Measurements from ENCODE around the gene GPR85.
A peak's percentile ranks its signal among the peaks of the same experiment; 100 is the strongest.
"Not testable (repeated sequence)": the region's sequence is repeated elsewhere in the genome, so short reads cannot be mapped to it uniquely, and the experiment has no call there.

Gene GPR85, protein sequence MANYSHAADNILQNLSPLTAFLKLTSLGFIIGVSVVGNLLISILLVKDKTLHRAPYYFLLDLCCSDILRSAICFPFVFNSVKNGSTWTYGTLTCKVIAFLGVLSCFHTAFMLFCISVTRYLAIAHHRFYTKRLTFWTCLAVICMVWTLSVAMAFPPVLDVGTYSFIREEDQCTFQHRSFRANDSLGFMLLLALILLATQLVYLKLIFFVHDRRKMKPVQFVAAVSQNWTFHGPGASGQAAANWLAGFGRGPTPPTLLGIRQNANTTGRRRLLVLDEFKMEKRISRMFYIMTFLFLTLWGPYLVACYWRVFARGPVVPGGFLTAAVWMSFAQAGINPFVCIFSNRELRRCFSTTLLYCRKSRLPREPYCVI

DNA sequence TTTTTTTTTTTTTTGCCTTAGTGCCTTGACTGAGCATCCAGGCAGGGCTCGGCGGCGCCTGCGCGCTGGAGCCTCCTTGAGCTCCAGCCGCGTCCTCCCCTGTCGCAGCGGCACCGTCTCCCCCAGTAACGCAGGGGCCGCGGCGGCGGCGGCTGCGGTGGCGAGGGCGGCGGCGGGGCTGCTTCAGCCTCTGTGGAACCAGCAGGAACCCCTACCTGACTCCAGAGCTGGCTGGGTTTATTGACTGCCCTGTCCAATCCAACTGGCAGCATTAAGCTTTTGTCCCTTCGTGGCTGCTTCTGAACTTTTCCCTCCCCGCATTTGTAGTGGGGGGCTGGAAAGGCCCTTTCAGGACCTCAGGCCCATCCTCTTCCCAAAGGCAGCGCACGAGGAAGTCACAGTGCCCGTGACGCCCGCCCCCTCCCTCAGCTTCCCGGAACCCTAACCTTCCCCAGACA is at the start of gene GPR85:
GPR85 (minus strand) TSS at position 397 of the 458 bp plus-strand sequence. CDS start 2,106 bp downstream, outside the sequence.
- DNase-seq (ENCODE audit: low read depth) = peak; percentile 0

DNA sequence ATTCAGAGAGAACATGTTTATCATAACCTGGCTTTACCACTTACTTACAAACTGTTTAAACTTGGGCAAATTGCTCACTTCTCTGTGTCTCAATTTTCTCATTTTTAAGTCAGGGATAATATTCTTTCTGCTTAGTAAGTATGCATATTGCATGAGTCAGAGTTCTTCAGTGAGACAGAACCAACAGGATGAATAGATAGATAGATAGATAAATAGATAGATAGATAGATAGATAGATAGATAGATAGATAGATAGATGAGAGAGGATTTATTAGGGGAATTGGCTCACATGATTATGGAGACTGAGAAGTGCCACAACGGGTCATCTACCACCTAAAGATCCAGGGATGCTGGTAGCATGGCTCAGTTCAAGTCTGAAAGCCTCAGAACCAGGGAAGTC is 47.4 kb upstream of the GPR85 start:
- DNase-seq (ENCODE audit: low read depth) = no peak

DNA sequence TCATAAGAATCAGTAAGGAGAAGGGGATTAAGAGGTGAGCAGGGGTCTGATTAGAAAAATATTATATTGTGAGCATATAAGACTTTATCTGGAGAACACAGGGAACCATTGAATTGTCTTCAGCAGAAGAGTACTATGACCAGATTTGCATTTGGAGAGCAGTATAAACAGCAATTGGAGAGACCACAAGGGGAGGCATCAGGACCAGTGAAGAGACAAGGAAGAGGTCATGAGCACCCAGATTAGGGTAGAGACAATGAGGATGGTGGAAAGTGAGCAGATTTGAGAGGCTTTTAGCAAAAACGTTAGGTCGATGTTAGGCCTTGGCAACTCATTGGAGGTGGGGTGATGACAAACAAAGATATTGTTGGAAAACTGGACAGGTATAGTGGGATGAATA is 44.7 kb upstream of the GPR85 start:
- DNase-seq (ENCODE audit: low read depth) = no peak

DNA sequence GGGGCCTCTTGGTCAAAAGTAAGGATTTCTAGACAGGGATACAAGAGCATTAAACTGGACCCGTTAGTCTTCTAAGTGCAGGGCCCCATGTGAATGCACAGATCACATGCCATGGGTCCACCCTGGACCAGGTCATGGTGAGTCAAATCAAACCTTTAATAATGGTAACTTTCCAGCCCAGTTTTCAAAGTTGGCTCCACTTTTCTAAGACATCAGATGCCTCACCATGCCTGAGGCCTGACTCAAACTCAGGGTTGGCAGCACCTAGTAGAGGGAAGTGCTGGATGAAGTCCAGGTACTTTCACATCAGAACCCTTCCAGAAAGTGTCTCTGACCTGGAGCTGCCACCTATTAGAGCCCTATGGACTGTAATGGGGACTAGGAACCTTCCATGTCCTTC is 41.4 kb upstream of the GPR85 start:
- DNase-seq (ENCODE audit: low read depth) = no peak

DNA sequence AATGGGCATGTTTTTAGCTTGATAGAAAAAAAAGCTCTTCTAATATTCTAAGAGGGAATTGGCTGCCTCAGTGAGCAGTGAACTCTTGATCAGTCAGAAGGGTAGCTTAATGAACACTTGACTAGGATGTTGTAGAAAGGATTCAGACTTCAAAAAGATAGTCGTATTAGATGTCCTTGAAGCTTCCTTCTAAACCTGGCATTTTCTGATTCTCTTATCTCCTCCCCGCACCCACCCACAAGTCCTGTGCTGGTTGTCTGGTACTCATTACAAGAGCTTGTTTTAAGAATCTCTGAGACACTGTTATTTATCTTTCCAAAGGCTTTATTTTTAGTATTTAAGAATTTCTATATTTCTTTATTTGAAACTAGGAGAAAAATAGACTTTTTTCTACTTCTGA is 39.1 kb upstream of the GPR85 start:
- no peak for DNase-seq (ENCODE audit: low read depth)

- no peak for DNase-seq (ENCODE audit: low read depth)
Observed at GRCh38 chr7:113122744-113123143, 36.1 kb upstream of the GPR85 start.

- DNase-seq (ENCODE audit: low read depth) = no peak
Observed at GRCh38 chr7:113120647-113121046, 34.0 kb upstream of the GPR85 start.

- no peak for DNase-seq (ENCODE audit: low read depth)
Observed at GRCh38 chr7:113119429-113119828, 32.8 kb upstream of the GPR85 start.

- peak; percentile 71 for DNase-seq (ENCODE audit: low read depth)
Observed at GRCh38 chr7:113118074-113118959, 31.7 kb upstream of the GPR85 start, which contains the start of gene SMIM30. Gene SMIM30, minus strand, starts transcription at chr7:113118554. Its CDS starts 976 bp downstream, at chr7:113117578.

GRCh38 chr7:113117374-113117774 is 30.7 kb upstream of the GPR85 start:
- not testable (repeated sequence) for DNase-seq (ENCODE audit: low read depth)

- no peak for DNase-seq (ENCODE audit: low read depth)
Observed at GRCh38 chr7:113113912-113114311, 27.3 kb upstream of the GPR85 start.

DNA sequence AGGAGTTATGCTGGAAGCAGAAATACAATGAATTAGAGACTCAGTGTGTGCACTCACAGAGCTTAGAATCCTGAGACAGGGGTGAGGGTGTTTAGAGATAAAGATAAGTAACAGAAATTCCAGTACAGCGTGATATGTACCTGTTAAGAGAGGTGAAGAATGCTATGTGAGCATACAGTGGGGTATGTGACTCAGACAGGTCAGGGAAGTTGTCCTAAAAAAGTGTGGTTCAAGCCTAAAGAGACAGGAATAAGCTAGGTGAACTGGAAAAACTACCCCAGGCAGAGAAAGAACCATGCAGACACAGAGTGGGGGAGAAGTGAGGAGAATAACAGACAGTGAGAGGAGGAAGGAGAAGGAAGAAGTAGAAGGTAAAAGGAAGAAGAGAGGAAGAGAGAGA is 23.1 kb upstream of the GPR85 start:
- no peak for DNase-seq (ENCODE audit: low read depth)

DNA sequence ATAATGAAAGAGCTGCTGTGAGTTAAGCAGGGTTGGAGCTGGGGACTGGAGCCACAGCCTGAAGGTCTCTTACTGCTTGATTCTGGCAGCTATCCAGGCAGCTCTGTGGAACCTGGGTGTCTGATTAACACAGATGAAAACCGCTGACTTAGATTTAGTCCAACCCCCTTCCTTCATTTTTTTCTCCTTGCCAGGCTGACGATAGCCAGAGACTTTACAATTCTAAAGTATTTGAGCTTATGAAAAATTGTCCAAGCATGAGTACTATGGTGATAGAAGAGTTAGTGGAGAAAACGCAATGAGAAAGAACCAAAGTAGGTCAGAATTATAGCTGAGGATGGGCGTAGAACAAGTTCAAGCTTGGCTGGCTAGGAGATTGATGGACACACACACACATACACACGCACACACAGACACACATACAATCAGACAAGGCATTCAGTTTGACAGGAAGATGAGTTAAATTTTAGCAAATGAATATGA is 13.5 kb upstream of the GPR85 start:
- no peak for DNase-seq (ENCODE audit: low read depth)

- no peak for DNase-seq (ENCODE audit: low read depth)
Observed at GRCh38 chr7:113099284-113099919, 12.8 kb upstream of the GPR85 start.

GRCh38 chr7:113094517-113095249 is 8.1 kb upstream of the GPR85 start:
- DNase-seq (ENCODE audit: low read depth) = no peak

- no peak for DNase-seq (ENCODE audit: low read depth)
Observed at GRCh38 chr7:113093561-113093960, 6.9 kb upstream of the GPR85 start.

- no peak for DNase-seq (ENCODE audit: low read depth)
Observed at GRCh38 chr7:113092762-113093161, 6.1 kb upstream of the GPR85 start.

DNA sequence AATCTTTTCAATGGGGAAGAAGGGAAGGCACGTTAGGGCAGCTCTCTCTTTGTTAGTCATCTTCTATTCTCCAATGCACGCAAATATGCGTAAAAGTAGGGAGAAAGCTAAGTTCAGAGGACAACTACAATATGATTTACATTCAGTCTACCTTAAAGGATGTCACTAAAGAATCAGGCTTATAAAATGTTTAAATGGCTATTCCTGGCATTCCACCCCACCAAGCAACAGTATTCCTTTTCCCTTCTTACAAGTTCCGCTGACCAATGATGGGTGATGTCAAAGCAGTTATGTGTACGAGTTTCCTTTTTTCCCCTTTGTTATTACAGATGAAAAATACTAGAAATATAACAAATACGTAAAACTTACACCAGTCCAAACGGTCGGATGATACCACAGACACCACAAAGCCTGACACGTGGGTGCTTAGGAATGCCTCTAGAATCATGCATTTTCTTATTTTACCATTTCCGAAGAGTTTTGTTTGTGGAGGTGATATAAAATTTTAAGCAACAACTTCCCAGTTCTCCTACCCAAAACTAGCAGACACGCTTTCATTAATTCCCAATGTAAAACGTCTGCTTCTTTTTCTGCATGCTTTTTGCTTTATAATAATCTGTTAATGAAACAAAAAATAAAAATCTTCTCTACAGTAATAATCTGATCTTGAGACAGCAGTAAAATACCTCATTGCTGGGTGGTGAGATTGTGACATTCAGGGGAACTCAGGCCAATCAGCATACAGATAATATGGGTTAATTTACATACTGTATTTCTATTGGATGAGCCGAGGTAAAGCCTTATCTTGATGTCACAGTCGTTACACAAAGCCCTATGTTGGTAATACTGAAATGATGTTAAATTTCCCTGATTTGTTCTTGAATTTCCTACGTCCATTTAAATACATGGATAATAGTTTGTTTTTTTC is 708 bp upstream of the GPR85 start:
- no peak for DNase-seq (ENCODE audit: low read depth)

DNA sequence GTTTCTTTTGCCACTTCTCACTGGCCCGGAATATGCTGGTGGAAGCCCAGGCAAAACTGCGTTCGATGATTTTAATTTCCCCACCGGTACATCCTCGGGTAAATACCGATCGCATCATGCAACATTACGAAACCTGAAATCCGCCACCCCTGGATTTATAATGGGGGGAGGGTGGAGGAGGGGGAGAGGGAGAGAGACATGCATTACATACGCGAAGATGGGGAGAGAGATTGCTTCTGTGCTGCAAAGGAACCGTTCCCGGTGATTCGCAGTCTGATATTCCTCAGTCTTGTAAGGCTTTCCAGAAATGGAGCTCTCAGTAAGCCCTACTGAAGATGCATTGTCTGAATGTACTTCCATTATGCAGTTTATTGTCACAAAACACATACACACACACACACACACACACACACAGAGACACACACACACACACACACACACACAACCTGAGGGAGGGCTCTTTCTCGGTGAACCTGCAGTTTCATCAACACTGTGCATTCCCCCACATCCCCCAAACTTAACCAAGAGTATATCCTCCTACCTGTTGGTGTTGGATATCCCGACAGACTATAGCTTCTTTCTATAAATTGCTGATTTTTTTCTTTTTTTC is 741 bp downstream of the GPR85 start:
- DNase-seq (ENCODE audit: low read depth) = no peak
